HG03439 (cell line): ENCODE results near the gene HOXD13.

Experiments
- ATAC-seq: cut with Tn5 transposase; IDR thresholded peaks from one replicate; pipeline ENCODE4 v1.9.1; 2021; ENCODE audit warnings: mild to moderate bottlenecking, moderate library complexity; ENCODE audit not compliant: unreplicated experiment

The HOXD13 gene

DNA sequence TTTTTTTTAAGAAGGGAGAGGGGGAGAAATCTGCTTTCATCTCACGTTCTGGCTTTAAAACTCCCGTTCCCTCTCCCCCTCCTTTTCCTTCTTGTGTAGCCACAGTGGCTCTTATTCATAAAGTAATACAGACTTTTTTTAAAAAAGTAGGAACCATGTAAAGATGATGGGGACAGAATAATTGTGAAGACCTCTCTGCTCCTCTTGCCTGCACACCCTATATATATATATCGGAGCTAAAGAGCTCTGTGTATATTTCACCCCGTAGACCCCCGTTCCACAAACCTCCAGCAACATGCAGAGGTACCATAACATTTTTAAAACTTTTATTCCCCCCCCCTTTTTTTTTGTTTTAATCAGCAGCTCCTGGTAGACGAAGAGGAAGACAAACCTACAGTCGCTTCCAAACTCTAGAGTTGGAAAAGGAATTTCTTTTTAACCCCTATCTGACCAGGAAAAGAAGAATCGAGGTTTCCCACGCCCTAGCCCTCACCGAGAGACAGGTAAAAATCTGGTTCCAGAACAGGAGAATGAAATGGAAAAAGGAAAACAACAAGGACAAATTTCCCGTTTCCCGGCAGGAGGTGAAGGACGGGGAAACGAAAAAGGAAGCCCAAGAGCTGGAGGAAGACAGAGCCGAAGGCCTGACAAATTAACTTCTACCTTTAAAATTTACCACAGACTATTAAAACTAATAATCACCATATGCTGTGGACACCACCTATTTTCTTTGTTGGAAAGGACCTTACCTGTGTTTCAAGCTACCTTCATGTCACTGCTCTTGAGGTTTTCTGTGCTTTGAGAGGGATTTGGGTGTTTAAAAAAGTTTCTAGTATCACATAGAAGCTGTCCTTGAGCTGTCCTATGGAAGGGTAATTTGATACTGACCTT, 38.7 kb downstream of the HOXD13 start:
- no peak for ATAC-seq

DNA sequence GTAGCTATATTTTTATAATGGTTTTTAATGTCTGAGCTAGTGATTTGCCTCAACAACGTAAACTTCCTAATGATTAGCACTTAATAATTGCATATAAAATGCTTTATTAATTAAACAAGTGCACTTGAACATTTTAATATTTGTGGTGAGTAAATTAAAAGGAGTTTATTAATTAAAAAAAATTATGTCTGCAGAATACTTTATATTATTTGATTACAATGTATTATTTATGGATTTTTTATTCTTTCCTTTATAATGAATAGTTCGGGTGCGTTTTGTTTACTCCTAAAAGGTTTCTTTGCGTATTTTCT, 39.3 kb downstream of the HOXD13 start:
- no peak for ATAC-seq

DNA sequence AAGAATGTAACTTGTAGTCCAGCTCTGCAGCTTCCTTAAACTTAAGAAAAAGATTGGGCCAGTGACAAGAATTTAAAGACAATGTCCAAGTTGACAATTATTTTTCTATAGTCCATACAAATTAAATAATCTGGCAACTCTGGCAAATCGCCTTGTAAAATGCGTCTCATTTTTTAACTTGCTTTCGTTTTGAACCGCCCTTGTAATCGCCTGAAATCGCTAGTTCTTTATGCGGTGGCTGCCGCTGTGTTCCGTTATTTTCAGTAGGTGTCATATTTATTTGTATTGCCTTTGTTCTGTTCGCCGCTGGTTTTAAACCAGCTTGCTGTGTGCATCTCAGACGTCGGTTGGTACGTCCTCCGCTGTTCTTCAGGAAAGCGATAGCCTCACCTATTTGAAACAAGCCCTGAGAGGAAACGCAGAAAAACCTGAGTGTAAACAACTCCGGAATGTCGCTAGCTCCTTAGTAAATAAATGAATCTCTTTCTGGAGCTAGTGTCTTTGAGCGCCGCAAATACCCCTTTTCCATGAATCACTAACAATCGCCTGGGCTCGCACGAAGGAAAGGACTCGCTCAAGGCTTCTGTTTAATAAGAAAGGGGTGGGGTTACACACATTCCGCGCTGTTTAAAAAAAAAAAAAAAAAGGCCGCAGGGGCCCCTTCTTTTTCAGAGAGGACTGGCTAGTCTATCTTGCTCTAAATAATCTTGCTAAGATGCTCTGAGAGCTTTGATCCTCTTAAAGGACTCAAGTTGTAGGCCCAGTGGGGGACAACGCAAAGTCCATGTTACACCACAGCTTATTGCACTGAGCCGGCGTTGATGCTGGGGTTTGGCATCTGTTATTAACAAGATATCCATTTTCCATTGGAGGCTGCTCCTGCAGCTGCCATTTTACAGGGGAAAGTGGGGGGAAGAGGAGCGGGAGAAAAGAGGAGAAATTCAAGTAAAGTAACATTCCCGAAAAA, 40.0 kb downstream of the HOXD13 start:
- ATAC-seq, result no peak

DNA sequence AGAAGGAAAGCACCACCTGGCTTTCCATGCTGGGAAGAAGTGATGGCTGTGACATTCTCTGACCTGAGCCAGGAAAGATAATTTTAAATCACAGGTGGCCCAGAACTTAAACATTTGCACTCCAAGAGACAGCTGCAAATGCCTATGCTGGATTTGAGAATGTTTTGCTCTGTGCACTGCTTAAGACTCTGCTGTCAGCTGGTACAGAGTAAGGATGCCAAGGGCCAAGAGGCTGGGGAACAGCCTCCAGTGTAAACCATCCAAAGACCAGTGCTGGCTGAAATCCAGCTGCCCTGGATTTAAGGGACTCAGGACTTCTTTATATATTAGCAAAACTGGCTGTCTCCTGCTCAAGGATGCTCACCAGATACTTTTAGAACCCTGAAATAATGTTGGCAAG, 40.9 kb downstream of the HOXD13 start:
- no peak for ATAC-seq

DNA sequence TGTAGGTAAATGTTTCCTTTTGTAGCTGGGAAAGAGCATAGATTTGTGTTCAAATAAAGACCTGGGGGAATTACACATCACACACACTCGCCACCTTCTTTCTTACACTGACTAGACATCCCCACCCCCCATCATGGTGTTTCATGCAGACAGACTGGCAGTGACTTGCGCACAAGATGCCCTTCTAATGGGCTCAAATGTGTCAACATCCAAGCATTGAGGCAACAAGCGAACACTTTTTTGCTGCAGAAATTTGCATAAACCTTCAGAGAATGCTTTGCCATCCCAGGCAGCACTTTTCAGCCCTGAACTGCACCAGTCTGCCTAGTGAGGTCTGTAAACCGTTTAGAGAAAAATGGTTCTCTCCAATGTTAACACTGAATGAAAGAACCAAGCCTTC, 41.5 kb downstream of the HOXD13 start:
- ATAC-seq, result no peak

DNA sequence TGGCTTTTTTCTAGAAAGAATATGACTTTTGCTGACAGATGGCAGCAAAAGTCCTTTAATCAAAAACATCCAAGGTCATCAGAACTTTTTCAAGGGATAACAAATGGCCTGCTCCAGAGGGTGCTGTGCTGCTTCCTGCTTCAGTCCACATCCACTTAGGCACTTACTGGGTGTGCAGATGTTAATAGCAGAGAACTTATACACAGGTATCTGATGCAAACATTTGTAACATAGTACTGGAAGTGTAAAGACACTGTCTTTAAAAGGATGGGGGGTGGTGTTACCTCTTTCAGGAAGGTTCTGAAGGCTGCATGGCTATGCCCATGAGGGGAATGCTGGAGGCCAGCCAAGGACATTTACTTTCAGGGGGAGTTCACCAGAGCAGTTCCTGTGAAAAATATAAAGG, 42.5 kb downstream of the HOXD13 start:
- ATAC-seq, result no peak

DNA sequence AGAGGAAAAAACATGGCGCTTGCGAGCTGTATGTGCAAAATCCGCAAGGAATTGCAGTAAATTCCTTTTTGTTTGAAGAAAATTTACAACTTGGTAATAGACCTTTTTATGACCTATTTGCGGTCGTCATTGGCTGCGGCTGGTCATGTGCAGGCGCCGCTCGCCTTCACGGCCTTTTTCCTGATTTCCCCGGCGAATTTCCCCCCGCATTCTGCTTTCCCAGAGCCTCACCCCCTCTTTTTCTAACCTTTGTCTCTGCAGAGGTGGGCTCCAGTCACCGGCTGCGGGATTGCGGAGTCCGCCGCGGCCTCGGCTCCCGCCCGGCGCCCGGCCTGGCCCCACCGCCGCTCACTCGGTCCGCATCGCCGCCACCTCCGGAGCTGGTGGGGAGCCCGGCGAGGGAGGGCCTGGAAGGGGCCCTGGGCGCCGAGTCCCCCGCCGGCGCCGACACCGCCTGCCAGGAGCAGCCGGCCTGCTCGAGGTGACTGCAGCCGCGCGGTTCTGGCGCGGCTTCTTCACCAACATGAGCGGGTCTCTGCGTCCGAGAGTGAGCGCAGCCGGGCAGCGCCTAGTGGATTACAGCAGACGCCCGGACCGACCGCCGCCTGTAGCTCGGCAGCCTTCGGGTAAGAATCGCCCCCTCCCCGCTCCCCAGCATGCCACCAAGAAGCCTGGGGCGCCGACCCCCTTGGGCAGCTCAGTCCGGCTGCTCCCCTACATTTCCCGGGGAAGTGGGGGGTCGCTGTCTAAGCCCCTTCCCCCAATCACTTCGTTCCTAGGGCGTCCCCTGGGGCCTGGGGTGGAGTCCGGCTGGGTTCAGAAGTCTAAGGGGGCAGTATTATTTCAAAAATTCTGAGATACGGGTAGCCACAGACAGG, 44.1 kb downstream of the HOXD13 start:
- ATAC-seq, result no peak

DNA sequence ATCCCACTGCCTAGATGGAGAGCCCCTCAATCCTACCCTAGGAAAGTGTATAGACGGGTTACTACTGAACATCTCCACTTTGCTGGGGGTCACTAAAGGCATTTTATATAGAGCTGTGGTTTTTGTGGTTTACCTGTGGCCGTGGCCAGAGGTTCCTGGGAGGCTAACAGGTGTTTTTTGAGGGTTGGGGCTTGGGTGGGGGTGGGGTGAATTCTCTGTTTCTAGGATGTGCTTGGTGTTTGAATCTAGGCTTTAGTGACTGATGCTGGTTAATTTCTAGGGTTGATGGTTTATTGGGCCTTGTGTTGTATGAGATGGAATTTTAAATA, 44.7 kb downstream of the HOXD13 start:
- no peak for ATAC-seq

DNA sequence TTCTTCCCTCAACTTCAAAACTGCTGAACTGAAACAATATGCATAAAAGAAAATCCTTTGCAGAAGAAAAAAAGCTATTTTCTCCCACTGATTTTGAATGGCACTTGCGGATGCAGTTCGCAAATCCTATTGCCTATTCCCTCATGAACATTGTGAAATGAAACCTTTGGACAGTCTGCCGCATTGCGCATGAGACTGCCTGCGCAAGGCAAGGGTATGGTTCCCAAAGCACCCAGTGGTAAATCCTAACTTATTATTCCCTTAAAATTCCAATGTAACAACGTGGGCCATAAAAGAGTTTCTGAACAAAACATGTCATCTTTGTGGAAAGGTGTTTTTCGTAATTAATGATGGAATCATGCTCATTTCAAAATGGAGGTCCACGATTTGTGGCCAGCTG, 45.4 kb downstream of the HOXD13 start:
- no peak for ATAC-seq

DNA sequence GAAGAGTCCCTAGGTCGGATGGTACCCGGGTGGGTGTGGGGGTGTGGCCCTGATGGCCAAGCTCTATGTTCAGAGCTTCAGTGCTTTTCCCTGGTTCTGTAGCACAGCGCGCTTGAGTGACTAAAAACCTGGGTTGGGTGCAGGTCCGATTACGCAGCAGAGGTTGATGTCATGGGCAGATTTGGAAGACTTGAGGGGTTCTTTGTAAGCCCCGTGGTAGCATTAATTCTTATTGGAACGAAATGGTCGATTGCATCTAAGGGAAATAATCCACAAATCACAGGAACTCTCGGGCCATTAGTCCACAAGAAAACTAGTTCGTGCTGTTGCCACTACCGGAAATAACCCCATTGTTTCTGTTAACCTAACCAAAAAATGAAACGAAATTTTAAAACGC, 46.0 kb downstream of the HOXD13 start:
- no peak for ATAC-seq

DNA sequence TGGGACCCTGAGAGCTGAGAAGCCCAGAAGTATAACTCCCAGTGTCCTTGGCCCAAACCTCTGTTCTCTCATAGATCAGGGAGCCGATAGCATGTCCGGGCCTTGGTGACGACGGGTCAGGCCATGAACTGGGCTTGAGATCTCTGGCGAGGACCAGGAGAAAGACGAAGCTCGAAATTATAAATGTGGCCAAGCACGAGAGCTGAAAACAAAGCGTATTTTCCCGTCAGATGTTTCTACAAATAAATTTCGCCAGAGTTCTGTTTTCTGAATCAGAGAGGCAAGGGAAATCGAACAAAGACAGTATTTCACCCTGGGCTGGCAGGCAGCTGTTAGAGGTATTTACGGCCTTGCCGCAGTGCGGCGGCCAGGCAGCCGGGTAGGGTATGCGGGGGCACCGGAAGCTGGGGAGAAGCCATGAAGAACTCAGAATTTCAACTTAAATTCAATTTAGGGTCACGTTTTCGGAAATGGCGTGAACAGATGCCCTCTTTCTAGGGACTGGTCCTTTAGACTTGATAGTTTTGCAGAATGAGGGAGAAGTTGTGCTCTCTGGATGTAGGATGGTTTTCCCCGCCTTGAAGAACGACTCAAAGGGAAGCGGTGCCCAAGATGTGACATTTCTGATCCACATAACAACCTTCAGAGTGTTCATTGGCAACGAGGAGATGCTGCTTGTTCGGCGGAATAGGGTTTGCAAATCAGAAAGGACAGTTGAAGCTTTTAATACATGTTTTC, 46.6 kb downstream of the HOXD13 start:
- no peak for ATAC-seq

DNA sequence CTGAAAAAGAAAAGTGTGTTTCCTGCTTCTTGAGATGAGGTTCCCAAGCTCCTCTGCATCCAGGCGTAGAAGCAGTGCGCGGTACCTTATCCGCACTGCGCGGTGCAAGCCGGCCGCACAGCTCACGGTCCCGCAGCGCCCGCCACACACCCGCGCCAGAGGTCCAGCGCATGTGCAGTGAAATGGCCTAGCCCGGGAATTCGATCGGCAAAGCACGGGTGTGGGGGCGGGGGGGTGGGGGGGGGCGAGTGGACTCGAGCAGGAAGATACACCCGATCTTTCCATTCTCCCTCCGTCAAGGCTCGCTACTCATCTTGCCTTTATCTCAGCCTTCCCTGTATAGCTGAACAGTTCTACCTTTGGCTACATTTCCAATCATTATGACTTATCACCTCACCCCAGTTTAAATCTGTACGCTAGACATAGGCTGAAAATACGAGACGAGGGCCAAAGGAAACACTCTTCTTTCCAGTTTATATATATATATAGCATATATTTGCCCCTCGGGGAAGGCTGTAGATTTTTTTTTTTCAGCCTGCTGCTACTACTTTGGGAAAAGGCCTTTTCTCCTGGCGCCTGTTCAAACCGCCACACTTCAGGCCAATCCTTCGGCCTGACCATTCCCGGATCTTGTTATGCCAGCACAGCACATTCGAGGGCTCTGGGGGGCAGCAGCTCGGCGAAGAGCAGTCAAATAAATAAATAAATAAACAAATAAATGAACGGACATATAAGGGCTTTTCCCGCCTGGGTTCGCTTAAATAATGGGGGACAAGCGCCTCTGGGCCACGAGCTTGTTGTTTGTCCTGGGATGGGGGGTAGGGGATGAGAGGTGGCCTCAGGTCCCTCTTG, 47.4 kb downstream of the HOXD13 start:
- ATAC-seq, result no peak

DNA sequence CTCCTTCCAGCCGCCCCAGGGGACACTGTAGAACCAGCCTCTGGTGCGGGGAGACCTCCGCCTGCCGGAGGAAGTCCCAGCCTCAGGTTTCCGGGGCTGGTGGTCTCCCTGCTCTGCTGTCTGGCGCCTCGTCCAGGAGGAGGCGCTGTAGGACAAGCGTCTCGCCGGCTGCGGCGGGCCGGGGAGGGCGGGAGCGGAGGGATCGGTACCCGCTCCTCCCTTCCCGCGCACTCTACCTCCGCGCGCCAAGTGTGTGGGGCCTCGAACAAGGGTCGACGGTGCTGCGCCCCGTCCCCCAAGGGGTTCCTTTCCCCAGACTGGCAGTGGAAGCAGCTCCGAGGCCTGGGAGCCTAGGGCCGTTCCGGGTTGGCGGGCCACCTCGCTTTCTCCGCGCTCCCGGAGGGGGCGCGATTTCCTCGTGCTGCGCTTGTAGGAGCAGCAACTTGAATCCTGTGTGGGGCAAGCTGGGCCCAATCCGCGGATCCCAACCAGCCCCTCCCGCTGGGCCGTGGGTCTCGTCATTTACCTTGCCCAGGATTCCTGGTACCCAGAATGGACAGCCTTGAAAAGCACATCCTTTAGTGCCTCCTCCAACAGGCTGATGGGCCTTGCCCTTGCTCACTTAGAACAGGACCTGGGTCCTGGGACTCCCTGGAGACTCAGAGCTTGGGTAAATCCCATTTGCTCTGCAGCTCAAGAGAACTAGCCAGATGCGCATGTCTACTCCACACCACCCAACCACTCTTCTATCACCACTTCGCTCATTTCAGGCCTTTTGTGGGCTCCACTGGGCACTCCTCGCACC, 48.2 kb downstream of the HOXD13 start:
- peak; percentile 82 for ATAC-seq

DNA sequence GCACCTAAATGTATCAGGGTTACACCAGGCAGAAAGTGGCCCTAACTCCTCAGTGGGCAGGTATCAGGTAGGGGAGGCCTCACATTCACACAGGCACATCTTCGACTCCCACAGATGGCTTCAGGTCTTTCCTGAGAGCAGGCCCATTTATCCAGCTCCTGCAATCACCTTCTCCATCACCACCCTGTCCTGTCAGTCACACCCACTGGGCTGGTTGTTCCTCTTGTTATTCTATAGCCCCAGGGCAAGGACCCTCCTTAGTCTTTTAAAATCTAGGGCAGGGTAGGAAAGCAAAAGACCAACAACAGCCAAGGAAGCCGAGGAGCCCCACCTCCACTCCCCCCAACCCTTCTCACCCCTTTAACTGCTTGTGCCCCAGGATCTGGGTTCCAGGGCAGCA, 49.8 kb downstream of the HOXD13 start:
- ATAC-seq, result no peak
